Retinal pigment epithelial cell (primary cell): ENCODE data around the gene TXNDC5.

ENCODE experiments used
- DNase-seq: peaks from one replicate; pipeline ENCODE4 v3.0.0-alpha.2; 2010; ENCODE audit warnings: low read depth
- H3K4me3 ChIP-seq: 2 replicates; pipeline ENCODE4 v1.5.1; 2011; ENCODE audit warnings: mild to moderate bottlenecking, low read length, control low read depth, moderate library complexity
- CTCF ChIP-seq: conservative IDR thresholded peaks from 2 replicates; pipeline ENCODE4 v1.5.1; 2011; ENCODE audit warnings: low read depth, low read length, control low read depth, inconsistent platforms

TXNDC5 gene

GRCh38 chr6:7888587-7889357 is 21.8 kb downstream of the TXNDC5 start:
- DNase-seq, result no peak
- H3K4me3 ChIP-seq, result no peak overlapping the region
- TF ChIP-seq CTCF, result no peak

- H3K4me3 ChIP-seq, result no peak overlapping the region
- DNase-seq, result no peak
- TF ChIP-seq CTCF, result no peak
Measured at GRCh38 chr6:7887278-7887991, 23.2 kb downstream of the TXNDC5 start.

GRCh38 chr6:7886132-7886531 is 24.5 kb downstream of the TXNDC5 start:
- DNase-seq, result no peak
- TF ChIP-seq CTCF, result no peak
- no peak overlapping the region for H3K4me3 ChIP-seq

- no peak for DNase-seq
- no peak for TF ChIP-seq CTCF
- no peak overlapping the region for H3K4me3 ChIP-seq
Measured at GRCh38 chr6:7883381-7883780, 27.2 kb downstream of the TXNDC5 start.

- no peak overlapping the region for H3K4me3 ChIP-seq
- no peak for TF ChIP-seq CTCF
- DNase-seq, result no peak
Measured at GRCh38 chr6:7882505-7883257, 27.9 kb downstream of the TXNDC5 start.

GRCh38 chr6:7881765-7882500 is 28.7 kb downstream of the TXNDC5 start:
- no peak for DNase-seq
- no peak overlapping the region for H3K4me3 ChIP-seq
- no peak for TF ChIP-seq CTCF
